HG03558 (cell line): ENCODE results near the gene MLC1.
"Not testable (repeated sequence)": the region's sequence is repeated elsewhere in the genome, so short reads cannot be mapped to it uniquely, and the experiment has no call there.

Experiments used
- ATAC-seq: cut with Tn5 transposase; IDR thresholded peaks from one replicate; pipeline ENCODE4 v1.9.1; 2021; ENCODE audit warnings: moderate number of reproducible peaks; ENCODE audit not compliant: unreplicated experiment; ENCODE audit errors: extremely low read depth

Gene MLC1

GRCh38 chr22:50104141-50104544, 18.9 kb upstream of the MLC1 start:
- no peak for ATAC-seq

- no peak for ATAC-seq
These were observed 17.7 kb upstream of the MLC1 start for GRCh38 chr22:50102946-50103345.

- no peak for ATAC-seq
These were observed 16.8 kb upstream of the MLC1 start for GRCh38 chr22:50101870-50102565.

GRCh38 chr22:50098052-50098451, 12.8 kb upstream of the MLC1 start:
- ATAC-seq, result no peak

GRCh38 chr22:50092342-50092741, 7.1 kb upstream of the MLC1 start:
- ATAC-seq, result no peak

- no peak for ATAC-seq
These were observed 6.0 kb upstream of the MLC1 start for GRCh38 chr22:50091092-50091768.

- no peak for ATAC-seq
These were observed 5.1 kb upstream of the MLC1 start for GRCh38 chr22:50090412-50090714.

GRCh38 chr22:50089682-50090411, 4.6 kb upstream of the MLC1 start, which contains the start of gene MOV10L1:
Gene MOV10L1, plus strand, starts transcription at chr22:50090006. Its CDS starts 83 bp downstream, at chr22:50090089.
- ATAC-seq, result no peak

- no peak for ATAC-seq
These were observed 4.0 kb upstream of the MLC1 start for GRCh38 chr22:50089231-50089630.

- no peak for ATAC-seq
These were observed 2.9 kb upstream of the MLC1 start for GRCh38 chr22:50088096-50088495.

GRCh38 chr22:50087646-50088045, 2.4 kb upstream of the MLC1 start:
- no peak for ATAC-seq

GRCh38 chr22:50086975-50087374, 1.7 kb upstream of the MLC1 start:
- not testable (repeated sequence) for ATAC-seq

- no peak for ATAC-seq
These were observed 1.3 kb upstream of the MLC1 start for GRCh38 chr22:50086526-50086925.

- no peak for ATAC-seq
These were observed 608 bp downstream of the MLC1 start for GRCh38 chr22:50084614-50085021.

GRCh38 chr22:50084080-50084477, 1.1 kb downstream of the MLC1 start:
- ATAC-seq, result no peak

- no peak for ATAC-seq
These were observed 1.7 kb downstream of the MLC1 start for GRCh38 chr22:50083462-50084079.

GRCh38 chr22:50082961-50083461, 2.2 kb downstream of the MLC1 start:
- ATAC-seq, result no peak

GRCh38 chr22:50082197-50082715, 3.0 kb downstream of the MLC1 start:
- no peak for ATAC-seq

- ATAC-seq, result no peak
These were observed 3.6 kb downstream of the MLC1 start for GRCh38 chr22:50081426-50082196.

GRCh38 chr22:50080077-50080465, 5.2 kb downstream of the MLC1 start:
- ATAC-seq, result no peak
